ENCODE measurements around the gene RANBP17. TPM values are rescaled to one million over a fixed set of nuclear protein-coding genes. Genes with fewer than 3 reads are reported as not detected.

The RANBP17 gene
- total and polyA plus RNA-seq, 2 donors (not counting 1 experiment from before 2014, with no cell fraction given), result not detected

- ATAC-seq (ENCODE audit: low read depth) (no peak), DNase-seq (no peak)
- H3K27ac Mint-ChIP-seq, result no peak overlapping the region
- Histone ChIP-seq H3K4me1 (ENCODE audit: control insufficient read depth in 2 of 2, insufficient read depth in 2 of 2, low read length in 2 of 2) (no peaks in the 10 kb centered on the region), H3K36me3 (replicated peaks in 1 of 2; ENCODE audit: control extremely low read depth in 1 of 2, control insufficient read depth in 1 of 2, extremely low read depth in 1 of 2, insufficient read depth in 2 of 2, low read length in 1 of 2) (no peaks in the 10 kb centered on the region), H3K9ac (ENCODE audit: low read length) (no peak overlapping the region), H3K27me3 (replicated peaks in 1 of 4; ENCODE audit: control extremely low read depth in 1 of 4, control insufficient read depth in 3 of 4, insufficient read depth in 4 of 4, low read length in 3 of 4) (no peaks in the 10 kb centered on the region), H2AFZ (ENCODE audit: insufficient read depth, low read depth, low read length, poor library complexity, severe bottlenecking) (no peak overlapping the region), H3K9me3 (ENCODE audit: control extremely low read depth in 1 of 3, control insufficient read depth in 2 of 3, insufficient read depth in 1 of 3, low read length in 2 of 3) (no peaks in the 10 kb centered on the region), H3K79me2 (ENCODE audit: control insufficient read depth, insufficient read depth, low read length) (no peaks in the 10 kb centered on the region), H3K4me3 (ENCODE audit: control extremely low read depth in 1 of 5, extremely low read depth in 1 of 5, insufficient read depth in 1 of 5, low read depth in 2 of 5, low read length in 4 of 5) (no peak overlapping the region), H4K20me1 (ENCODE audit: control insufficient read depth, insufficient read depth, low read length, poor library complexity, severe bottlenecking) (no peaks in the 10 kb centered on the region), H3K27ac (ENCODE audit: low read length in 2 of 2) (no peak overlapping the region), H3K4me2 (replicated peaks; ENCODE audit: low read depth, low read length, poor library complexity, severe bottlenecking) (no peak overlapping the region)
- 100% methylated on average over 2 of the region's 3 CpGs for WGBS (ENCODE audit: insufficient coverage)
- H3K4me3 Mint-ChIP-seq, result no peak overlapping the region
- no peaks in the 10 kb centered on the region for H3K4me1 Mint-ChIP-seq
- CTCF ChIA-PET, result no interaction called here
- H3K27me3 Mint-ChIP-seq, result no peaks in the 10 kb centered on the region
- TF ChIP-seq, protein P1, sequence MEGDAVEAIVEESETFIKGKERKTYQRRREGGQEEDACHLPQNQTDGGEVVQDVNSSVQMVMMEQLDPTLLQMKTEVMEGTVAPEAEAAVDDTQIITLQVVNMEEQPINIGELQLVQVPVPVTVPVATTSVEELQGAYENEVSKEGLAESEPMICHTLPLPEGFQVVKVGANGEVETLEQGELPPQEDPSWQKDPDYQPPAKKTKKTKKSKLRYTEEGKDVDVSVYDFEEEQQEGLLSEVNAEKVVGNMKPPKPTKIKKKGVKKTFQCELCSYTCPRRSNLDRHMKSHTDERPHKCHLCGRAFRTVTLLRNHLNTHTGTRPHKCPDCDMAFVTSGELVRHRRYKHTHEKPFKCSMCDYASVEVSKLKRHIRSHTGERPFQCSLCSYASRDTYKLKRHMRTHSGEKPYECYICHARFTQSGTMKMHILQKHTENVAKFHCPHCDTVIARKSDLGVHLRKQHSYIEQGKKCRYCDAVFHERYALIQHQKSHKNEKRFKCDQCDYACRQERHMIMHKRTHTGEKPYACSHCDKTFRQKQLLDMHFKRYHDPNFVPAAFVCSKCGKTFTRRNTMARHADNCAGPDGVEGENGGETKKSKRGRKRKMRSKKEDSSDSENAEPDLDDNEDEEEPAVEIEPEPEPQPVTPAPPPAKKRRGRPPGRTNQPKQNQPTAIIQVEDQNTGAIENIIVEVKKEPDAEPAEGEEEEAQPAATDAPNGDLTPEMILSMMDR (IDR thresholded peaks at IDR 0.05), result no peak
- TF ChIP-seq EZH2 (IDR thresholded peaks at IDR 0.05; ENCODE audit: borderline replicate concordance, insufficient read depth, low read depth, low read length, poor library complexity, severe bottlenecking), result no peak
- H3K9me3 Mint-ChIP-seq (ENCODE audit: insufficient read depth), result no peaks in the 10 kb centered on the region
- POLR2A ChIA-PET, result no interaction called here
- intact Hi-C loops (cut with micrococcal nuclease), result no loop called here
Observed at GRCh38 chr5:170913573-170913972, 51.8 kb downstream of the RANBP17 start.

DNA sequence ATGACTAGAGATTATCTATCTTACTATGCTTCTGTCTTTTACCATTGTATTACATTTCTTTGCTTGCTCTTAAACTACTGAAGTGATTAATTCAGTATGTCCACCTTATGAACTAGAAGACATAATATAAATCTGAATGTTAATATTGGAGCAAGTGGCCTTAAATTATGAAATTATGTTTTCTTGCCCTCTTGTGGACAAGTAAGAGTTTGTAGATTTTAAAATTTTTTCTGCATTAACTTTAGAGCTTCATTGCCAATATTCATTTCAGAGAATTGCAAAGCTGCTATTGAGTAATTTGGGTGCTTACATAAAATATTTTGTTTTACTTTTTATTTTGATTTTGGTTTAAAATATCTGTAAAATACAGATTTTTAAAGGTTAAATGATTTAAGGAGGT, 55.3 kb downstream of the RANBP17 start:
- Mint-ChIP-seq H3K9me3 (ENCODE audit: insufficient read depth) (no peaks in the 10 kb centered on the region), H3K27ac (no peak overlapping the region), H3K4me3 (no peak overlapping the region), H3K27me3 (no peaks in the 10 kb centered on the region), H3K4me1 (no peaks in the 10 kb centered on the region)
- H3K27me3 ChIP-seq (replicated peaks in 1 of 4; ENCODE audit: control extremely low read depth in 1 of 4, control insufficient read depth in 3 of 4, insufficient read depth in 4 of 4, low read length in 3 of 4), result no peaks in the 10 kb centered on the region
- no peaks in the 10 kb centered on the region for H3K79me2 ChIP-seq (ENCODE audit: control insufficient read depth, insufficient read depth, low read length)
- H3K4me3 ChIP-seq (ENCODE audit: control extremely low read depth in 1 of 5, extremely low read depth in 1 of 5, insufficient read depth in 1 of 5, low read depth in 2 of 5, low read length in 4 of 5), result no peak overlapping the region
- intact Hi-C loops (cut with micrococcal nuclease), result no loop called here
- H2AFZ ChIP-seq (ENCODE audit: insufficient read depth, low read depth, low read length, poor library complexity, severe bottlenecking), result no peak overlapping the region
- no peak overlapping the region for H3K4me2 ChIP-seq (replicated peaks; ENCODE audit: low read depth, low read length, poor library complexity, severe bottlenecking)
- DNase-seq, result no peak
- H3K4me1 ChIP-seq (ENCODE audit: control insufficient read depth in 2 of 2, insufficient read depth in 2 of 2, low read length in 2 of 2), result no peaks in the 10 kb centered on the region
- no peak overlapping the region for H3K27ac ChIP-seq (ENCODE audit: low read length in 2 of 2)
- H3K36me3 ChIP-seq (replicated peaks in 1 of 2; ENCODE audit: control extremely low read depth in 1 of 2, control insufficient read depth in 1 of 2, extremely low read depth in 1 of 2, insufficient read depth in 2 of 2, low read length in 1 of 2), result no peaks in the 10 kb centered on the region
- ATAC-seq (ENCODE audit: low read depth), result no peak
- no peaks in the 10 kb centered on the region for H4K20me1 ChIP-seq (ENCODE audit: control insufficient read depth, insufficient read depth, low read length, poor library complexity, severe bottlenecking)
- H3K9ac ChIP-seq (ENCODE audit: low read length), result no peak overlapping the region
- CTCF ChIA-PET, result no interaction called here
- TF ChIP-seq EZH2 (IDR thresholded peaks at IDR 0.05; ENCODE audit: borderline replicate concordance, insufficient read depth, low read depth, low read length, poor library complexity, severe bottlenecking), result no peak
- POLR2A ChIA-PET, result no interaction called here
- no peaks in the 10 kb centered on the region for H3K9me3 ChIP-seq (ENCODE audit: control extremely low read depth in 1 of 3, control insufficient read depth in 2 of 3, insufficient read depth in 1 of 3, low read length in 2 of 3)
